Activated naive CD4-positive, alpha-beta T cell (primary cell): Measurements from ENCODE around the gene MIOX.

ENCODE experiments used
- DNase-seq, 4 experiments: peaks; one replicate each; lab custom pipeline; 2025; lab: John Stamatoyannopoulos, UW

Gene MIOX

DNA sequence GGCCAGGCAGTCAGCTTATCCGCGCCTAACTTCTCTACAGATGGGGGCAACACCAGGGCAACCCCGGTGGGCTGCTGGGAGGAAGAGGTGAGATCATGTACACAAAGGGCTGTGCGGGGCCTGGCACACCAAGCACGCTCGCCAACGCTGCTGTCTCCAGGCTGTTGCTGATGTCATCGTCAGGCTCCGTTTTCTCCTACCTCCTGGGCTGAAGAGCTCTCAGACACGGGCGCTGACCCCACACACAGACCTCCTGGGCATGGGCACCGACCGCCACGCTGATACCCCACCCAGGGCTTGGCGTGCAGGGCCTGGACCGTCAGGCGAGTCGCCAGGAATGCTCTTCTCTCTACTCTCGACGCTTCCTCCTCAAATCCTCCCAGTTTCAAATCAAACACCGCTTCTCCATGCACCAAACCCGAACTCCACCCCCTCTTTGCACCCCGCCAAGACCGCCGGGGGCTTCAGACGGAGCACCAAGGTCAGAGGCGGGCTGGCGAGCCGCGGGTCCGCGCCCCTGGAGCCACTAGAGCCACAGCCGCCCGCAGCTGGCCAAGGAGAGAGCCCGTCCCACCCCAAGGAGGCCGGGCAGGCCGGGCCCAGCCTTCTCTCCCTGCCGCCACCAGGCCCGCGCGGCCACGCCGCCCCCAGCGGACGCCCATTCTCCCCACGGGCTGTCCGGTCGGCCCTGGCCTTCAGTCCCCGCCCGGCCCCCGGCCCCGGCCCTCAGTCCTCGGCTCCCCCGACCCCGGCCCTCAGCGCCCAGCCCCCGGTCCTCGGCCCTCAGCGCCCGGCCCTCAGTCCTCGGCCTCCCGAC, 12.6 kb upstream of the MIOX start:
- no peak for DNase-seq

DNA sequence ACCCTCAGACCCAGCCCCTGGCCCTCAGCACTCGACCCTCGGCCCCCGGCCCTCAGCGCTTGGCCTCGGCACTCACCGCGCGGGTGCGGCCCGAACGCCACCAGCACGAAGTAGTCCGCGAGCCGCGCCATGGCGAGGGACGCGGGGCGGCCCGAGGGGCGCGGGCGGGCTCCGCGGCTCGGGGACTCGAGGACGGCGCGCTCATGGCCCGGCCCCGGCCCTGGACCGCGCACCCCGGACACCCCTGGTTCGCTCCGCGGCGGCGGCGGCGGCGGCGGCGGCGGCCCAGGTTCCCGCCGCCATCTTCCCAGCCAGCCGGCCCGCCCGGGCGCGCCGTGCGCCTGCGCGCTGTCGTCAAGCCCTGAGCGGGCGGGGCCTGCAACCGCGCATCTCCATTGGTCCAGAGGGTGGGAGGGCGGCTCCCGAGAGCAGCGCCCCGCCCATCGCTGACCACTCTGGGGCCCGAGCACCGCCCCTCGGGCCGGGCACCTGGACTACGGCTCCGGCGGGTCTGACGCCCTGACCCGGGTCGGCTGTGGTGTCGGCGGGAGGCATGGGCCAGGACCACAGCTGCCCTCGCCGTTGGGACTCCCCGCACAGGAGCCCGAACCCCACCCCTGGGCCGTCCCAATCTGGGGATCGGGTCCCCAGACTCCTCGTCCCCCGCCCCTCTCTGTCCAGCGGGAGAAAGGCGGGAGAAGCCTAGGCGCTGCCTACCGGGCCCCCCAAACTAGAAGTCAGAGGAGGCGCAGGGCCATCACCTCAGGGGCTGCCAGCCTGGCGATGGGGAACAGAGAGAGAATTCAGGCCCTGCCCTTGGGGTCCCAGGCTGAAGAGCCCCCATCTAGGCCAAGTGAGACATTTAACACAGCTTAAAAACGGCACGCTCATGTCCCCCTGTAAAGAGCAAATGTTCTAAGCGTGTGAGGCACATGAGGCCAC, 11.7 kb upstream of the MIOX start, which contains the start of gene SBF1:
TSS of gene SBF1 (minus strand) at position 326 of the 942 bp plus-strand sequence. CDS start at position 131, 195 bp downstream.
- DNase-seq: peak; percentile 65 to 89 (median 74)

DNA sequence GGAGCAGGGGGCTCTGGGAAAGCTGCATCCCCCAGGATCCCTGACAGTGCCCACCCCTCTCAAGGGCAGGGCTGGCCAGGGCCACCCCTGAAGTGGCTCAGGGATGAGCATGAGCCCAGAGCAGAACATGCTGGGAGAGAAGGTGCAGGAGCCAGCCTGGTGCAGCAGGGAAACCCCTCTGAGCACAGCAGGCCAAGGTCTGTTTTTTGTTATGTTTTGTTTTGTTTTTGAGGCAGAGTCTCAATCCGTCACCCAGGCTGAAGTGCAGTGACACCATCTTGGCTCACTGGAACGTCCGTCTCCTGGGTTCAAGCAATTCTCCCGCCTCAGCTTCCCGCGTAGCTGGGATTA, 11.0 kb upstream of the MIOX start:
- no peak for DNase-seq

GRCh38 chr22:50476868-50477267, 9.8 kb upstream of the MIOX start:
- no peak for DNase-seq

GRCh38 chr22:50477923-50478322, 8.7 kb upstream of the MIOX start:
- no peak for DNase-seq

DNA sequence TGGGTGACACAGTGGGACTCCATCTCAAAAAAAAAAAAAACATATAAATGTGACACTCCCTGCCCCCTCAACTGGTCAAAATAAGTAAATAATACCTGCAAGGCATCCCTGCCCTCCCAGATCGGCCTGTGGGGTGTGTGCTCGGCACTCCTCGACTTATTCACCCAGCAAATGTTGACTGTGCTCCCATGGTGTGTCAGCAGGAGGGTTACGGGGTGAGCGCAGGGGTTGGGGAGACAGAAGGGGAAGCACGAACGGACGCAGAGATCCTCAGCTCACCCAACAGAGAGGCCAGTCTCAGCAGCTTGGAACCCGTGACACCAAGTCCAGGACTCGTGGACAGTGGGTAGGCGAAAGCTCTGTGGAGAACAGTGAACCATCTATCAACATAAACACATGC, 6.9 kb upstream of the MIOX start:
- DNase-seq: no peak

DNA sequence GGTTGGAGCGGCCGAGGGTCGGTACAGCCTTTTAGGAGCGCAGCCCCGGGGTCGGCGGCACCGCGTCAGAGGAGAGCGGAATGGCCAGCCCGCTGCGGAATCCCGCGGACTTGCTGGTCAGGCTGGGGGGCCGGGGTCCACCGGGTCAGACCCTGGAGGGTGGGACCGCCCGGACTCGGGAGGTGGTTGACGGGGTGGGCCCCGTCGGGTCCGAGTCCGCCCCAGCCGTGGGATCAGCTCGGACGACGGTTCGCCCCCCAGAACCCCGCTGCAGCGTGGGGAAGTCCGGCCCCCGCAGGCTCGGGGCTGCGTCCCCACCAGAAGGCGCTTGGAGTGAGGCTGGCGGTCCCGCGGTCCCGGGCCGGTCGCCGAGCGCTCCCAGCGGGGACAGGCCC, 5.6 kb upstream of the MIOX start:
- no peak for DNase-seq

- DNase-seq: peak in 2 of 4 experiments; percentile 47 to 65
Measured at GRCh38 chr22:50481440-50482106, 5.1 kb upstream of the MIOX start, which contains the start of gene ADM2. TSS of gene ADM2 (plus strand) at chr22:50481543. CDS start at chr22:50481848, 305 bp downstream.

GRCh38 chr22:50482107-50483074, 4.3 kb upstream of the MIOX start:
- DNase-seq: no peak

- no peak for DNase-seq
Measured at GRCh38 chr22:50483106-50483505, 3.6 kb upstream of the MIOX start.

GRCh38 chr22:50483556-50483955, 3.1 kb upstream of the MIOX start:
- DNase-seq: no peak

- no peak for DNase-seq
Measured at GRCh38 chr22:50483977-50484853, 2.4 kb upstream of the MIOX start.

DNA sequence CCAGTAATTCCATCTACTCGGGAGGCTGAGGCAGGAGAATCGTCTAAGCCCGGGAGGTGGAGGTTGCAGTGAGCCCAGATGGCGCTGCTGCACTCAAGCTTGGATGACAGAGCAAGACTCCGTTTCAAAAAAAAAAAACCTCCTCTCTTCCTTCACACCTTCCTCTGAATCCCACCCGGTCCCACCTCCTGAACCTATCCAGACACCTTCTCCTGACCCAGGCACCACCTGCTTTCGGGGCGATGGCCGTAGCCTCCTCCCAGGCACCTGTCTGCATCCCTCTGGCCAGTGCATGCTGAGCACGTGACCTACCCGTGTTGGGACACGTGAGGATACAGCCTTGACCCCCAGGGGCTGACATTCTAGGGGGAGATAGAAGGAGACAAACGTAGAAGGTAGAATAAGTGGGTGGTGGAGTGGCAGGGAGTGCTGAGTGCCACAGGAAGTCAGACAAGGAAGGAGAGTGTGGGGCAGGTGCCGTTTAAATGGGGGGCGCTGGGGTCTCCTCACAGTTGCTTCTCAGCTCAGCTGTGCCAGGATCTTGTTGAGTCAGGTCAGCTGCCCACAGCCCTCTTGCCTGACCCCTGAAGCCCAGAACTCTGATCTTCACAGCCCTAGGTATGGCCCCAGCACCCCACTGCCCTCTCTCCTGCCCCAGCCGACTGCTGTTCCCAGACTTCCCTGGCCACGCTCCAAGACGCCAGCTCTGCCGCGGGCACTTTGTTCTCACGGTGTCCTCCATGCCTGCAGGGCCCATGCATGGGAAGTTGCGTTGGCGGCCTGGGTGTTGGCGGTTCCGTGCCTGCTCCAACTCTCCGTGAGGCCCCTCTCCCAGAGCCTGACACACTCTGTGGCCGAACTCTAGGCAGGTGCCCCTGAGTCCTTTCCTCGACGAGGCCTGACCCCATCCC, 1.2 kb upstream of the MIOX start:
- no peak for DNase-seq

- DNase-seq: no peak
Measured at GRCh38 chr22:50487290-50488005, 789 bp downstream of the MIOX start.

DNA sequence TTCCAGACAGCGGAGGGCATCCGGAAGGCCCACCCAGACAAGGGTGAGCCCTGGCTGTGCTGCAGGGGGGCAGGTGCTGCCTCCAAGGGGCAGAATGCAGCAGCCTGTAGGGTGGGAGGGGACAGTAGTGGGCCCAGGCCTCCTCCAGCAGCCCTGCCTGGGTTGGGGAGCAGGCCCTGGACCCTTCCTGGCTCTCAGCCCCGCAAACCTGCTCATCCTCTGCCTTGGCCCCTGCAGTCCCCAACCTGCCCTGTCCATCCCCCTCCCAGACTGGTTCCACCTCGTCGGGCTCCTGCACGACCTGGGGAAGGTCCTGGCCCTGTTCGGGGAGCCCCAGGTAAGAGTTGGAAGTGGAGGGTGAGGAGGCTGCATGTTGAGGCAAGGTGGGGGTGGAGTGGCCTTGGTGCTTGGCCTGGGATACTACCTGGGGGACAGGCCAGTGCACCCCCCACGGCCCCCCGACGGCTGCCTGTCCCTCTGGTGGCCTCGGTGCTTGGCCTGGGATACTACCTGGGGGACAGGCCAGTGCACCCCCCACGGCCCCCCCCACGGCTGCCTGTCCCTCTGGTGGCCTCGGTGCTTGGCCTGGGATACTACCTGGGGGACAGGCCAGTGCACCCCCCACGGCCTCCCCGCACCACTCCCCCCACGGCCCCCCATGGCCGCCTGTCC, 1.5 kb downstream of the MIOX start:
- DNase-seq: no peak

DNA sequence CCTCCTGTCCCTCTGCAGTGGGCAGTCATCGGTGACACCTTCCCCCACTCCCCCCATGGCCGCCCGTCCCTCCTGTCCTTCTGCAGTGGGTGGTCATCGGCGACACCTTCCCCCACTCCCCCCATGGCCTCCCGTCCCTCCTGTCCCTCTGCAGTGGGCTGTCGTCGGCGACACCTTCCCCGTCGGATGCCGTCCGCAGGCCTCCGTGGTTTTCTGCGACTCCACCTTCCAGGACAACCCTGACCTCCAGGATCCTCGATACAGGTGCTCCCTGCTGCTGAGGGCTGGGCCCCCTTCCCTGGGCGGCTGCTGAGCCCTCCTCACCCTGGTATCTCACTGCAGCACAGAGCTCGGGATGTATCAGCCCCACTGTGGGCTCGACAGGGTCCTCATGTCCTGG, 2.2 kb downstream of the MIOX start:
- DNase-seq: no peak

GRCh38 chr22:50489363-50490243, 2.9 kb downstream of the MIOX start:
- DNase-seq: no peak
